GM23338 (cell line): Measurements from ENCODE around the gene TSFM.

Source experiments
- CREB1 ChIP-seq: fragments of 250-450 bp; sonication (Bioruptor Pico); IDR thresholded peaks from 2 replicates; pipeline ENCODE4 v1.5.0; 2020; ENCODE audit warnings: low read depth, mild to moderate bottlenecking, moderate library complexity
- CTCF ChIP-seq, 2 experiments: fragments of 200-600 bp in 1 of 2; sonication (generic) in 1 of 2; conservative IDR thresholded peaks; 2 replicates each; pipeline versions ENCODE4 v1.5.1 to v1.6.1; 2016 to 2017; ENCODE audit warnings: antibody characterized with exemption in 2 of 2, low read depth in 2 of 2, mild to moderate bottlenecking in 2 of 2, moderate library complexity in 1 of 2
- EZH2 ChIP-seq: fragments of 200-600 bp; sonication (generic); IDR thresholded peaks from one replicate; pipeline ENCODE4 v1.8.0; 2017; ENCODE audit warnings: antibody characterized with exemption, mild to moderate bottlenecking, low read depth; ENCODE audit not compliant: unreplicated experiment
- EZH2phosphoT487 ChIP-seq: fragments of 200-600 bp; sonication (generic); IDR thresholded peaks from one replicate; pipeline ENCODE4 v1.8.1; 2018; ENCODE audit warnings: antibody characterized with exemption; ENCODE audit not compliant: unreplicated experiment
- POLR2AphosphoS5 ChIP-seq: IDR thresholded peaks from 2 replicates; pipeline ENCODE4 v1.6.1; 2016; ENCODE audit warnings: antibody characterized with exemption, low read depth
- STAT1 ChIP-seq: IDR thresholded peaks from one replicate; pipeline ENCODE4 v1.6.1; 2016; ENCODE audit warnings: antibody characterized with exemption; ENCODE audit not compliant: unreplicated experiment
- ZNF331 ChIP-seq: fragments of 250-450 bp; sonication (Bioruptor Pico); IDR thresholded peaks from 2 replicates; pipeline ENCODE4 v1.5.0; 2020; ENCODE audit warnings: low read depth, mild to moderate bottlenecking, moderate library complexity
- TF ChIP-seq, protein P1 (sequence below): IDR thresholded peaks from one replicate; pipeline ENCODE4 v1.6.1; 2018; ENCODE audit warnings: antibody characterized with exemption; ENCODE audit not compliant: unreplicated experiment

- TF ChIP-seq CTCF (conservative IDR thresholded peaks at IDR 0.05; ENCODE audit: low read depth in 2 of 2) (no peak), EZH2 (no peak), POLR2AphosphoS5 (peak; percentile 81), EZH2phosphoT487 (no peak), STAT1 (no peak), CREB1 (CRISPR knock-in tag) (peak; percentile 72), ZNF331 (CRISPR knock-in tag) (no peak)
- TF ChIP-seq, protein P1, sequence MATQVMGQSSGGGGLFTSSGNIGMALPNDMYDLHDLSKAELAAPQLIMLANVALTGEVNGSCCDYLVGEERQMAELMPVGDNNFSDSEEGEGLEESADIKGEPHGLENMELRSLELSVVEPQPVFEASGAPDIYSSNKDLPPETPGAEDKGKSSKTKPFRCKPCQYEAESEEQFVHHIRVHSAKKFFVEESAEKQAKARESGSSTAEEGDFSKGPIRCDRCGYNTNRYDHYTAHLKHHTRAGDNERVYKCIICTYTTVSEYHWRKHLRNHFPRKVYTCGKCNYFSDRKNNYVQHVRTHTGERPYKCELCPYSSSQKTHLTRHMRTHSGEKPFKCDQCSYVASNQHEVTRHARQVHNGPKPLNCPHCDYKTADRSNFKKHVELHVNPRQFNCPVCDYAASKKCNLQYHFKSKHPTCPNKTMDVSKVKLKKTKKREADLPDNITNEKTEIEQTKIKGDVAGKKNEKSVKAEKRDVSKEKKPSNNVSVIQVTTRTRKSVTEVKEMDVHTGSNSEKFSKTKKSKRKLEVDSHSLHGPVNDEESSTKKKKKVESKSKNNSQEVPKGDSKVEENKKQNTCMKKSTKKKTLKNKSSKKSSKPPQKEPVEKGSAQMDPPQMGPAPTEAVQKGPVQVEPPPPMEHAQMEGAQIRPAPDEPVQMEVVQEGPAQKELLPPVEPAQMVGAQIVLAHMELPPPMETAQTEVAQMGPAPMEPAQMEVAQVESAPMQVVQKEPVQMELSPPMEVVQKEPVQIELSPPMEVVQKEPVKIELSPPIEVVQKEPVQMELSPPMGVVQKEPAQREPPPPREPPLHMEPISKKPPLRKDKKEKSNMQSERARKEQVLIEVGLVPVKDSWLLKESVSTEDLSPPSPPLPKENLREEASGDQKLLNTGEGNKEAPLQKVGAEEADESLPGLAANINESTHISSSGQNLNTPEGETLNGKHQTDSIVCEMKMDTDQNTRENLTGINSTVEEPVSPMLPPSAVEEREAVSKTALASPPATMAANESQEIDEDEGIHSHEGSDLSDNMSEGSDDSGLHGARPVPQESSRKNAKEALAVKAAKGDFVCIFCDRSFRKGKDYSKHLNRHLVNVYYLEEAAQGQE = no peak
These were observed 30.6 kb upstream of the TSFM start, which contains the start of gene CDK4 for GRCh38 chr12:57751788-57752667.
